Fibroblast of lung (primary cell): ENCODE measurements around the gene KRT2. TPM values are rescaled to one million over a fixed set of nuclear protein-coding genes. Genes with fewer than 3 reads are reported as not detected.

ENCODE experiments used
- DNase-seq, 2 donors: peaks; one replicate each; pipeline versions ENCODE4 v3.0.0 to v3.0.0-alpha.2; 2010; ENCODE audit warnings: low read depth in 2 of 2
- H2AFZ ChIP-seq: 2 replicates; pipeline ENCODE4 v1.5.1; 2012; ENCODE audit warnings: low read length, control low read depth, inconsistent platforms
- H3K27ac ChIP-seq: 2 replicates; pipeline ENCODE4 v1.5.1; 2011; ENCODE audit warnings: low read length, control low read depth; ENCODE audit not compliant: insufficient read depth
- H3K27me3 ChIP-seq: 2 replicates; pipeline ENCODE4 v1.5.1; 2011; ENCODE audit warnings: mild to moderate bottlenecking, low read length; ENCODE audit not compliant: control insufficient read depth, insufficient read depth
- H3K36me3 ChIP-seq: 2 replicates; pipeline ENCODE4 v1.5.1; 2011; ENCODE audit warnings: low read length; ENCODE audit not compliant: control insufficient read depth, insufficient read depth
- H3K4me1 ChIP-seq: 2 replicates; pipeline ENCODE4 v1.5.1; 2011; ENCODE audit warnings: low read length; ENCODE audit not compliant: control insufficient read depth, insufficient read depth; ENCODE audit errors: extremely low read depth
- H3K4me2 ChIP-seq: 2 replicates; pipeline ENCODE4 v1.5.1; 2011; ENCODE audit warnings: low read length, control low read depth; ENCODE audit not compliant: insufficient read depth; ENCODE audit errors: extremely low read depth
- H3K4me3 ChIP-seq, 4 experiments: fragments of 200-600 bp in 1 of 4; sonication (generic) in 1 of 4; replicated peaks in 1 of 4; 2 replicates each; pipeline ENCODE4 v1.5.1; 2011 to 2016; ENCODE audit warnings: low read length in 4 of 4, low read depth in 3 of 4, mild to moderate bottlenecking in 3 of 4, control low read depth in 2 of 4, inconsistent platforms in 1 of 4, mixed read lengths in 1 of 4; ENCODE audit not compliant: insufficient read depth in 1 of 4; ENCODE audit errors: control extremely low read depth in 1 of 4
- H3K79me2 ChIP-seq: 2 replicates; pipeline ENCODE4 v1.5.1; 2012; ENCODE audit warnings: mild to moderate bottlenecking, low read length, inconsistent platforms; ENCODE audit not compliant: control insufficient read depth, insufficient read depth
- H3K9ac ChIP-seq: 2 replicates; pipeline ENCODE4 v1.5.1; 2011; ENCODE audit warnings: mild to moderate bottlenecking, low read length, control low read depth; ENCODE audit not compliant: insufficient read depth
- H3K9me3 ChIP-seq: 2 replicates; pipeline ENCODE4 v1.5.1; 2012; ENCODE audit warnings: low read depth, low read length; ENCODE audit not compliant: control insufficient read depth, insufficient read depth
- H4K20me1 ChIP-seq: 2 replicates; pipeline ENCODE4 v1.5.1; 2011; ENCODE audit warnings: low read length; ENCODE audit not compliant: control insufficient read depth, insufficient read depth; ENCODE audit errors: extremely low read depth
- EZH2 ChIP-seq: IDR thresholded peaks from 2 replicates; pipeline ENCODE4 v1.5.1; 2012; ENCODE audit warnings: low read length, control low read depth, mild to moderate bottlenecking; ENCODE audit errors: missing control alignments
- polyA plus RNA-seq, 2 donors: library from polyadenylated mRNA; depleted of rRNA in 1 of 2; stranded (reverse) in 1 of 2; unstranded in 1 of 2; fragments of >200 nt; gene quantifications; 2 replicates each; pipeline ENCODE4 v1.2.1, GENCODE V29; 2011 to 2012; ENCODE audit warnings: missing spikeins in 1 of 2
- total RNA-seq: library from RNA; depleted of rRNA; stranded (reverse); fragments of >200 nt; gene quantifications from 2 replicates; pipeline ENCODE4 v1.2.1, GENCODE V29; 2014
- TF ChIP-seq, protein P1 (sequence below), 2 donors: IDR thresholded peaks in 1 of 2; conservative IDR thresholded peaks in 1 of 2; 1 replicate in 1 of 2; 2 replicates in 1 of 2; pipeline ENCODE4 v1.5.1; 2011 to 2012; ENCODE audit warnings: low read length in 2 of 2, control low read depth in 1 of 2, inconsistent platforms in 1 of 2, low read depth in 1 of 2, mild to moderate bottlenecking in 1 of 2

The KRT2 gene
- total and polyA plus RNA-seq, 2 donors (not counting 1 experiment from before 2014, with no cell fraction given) = not detected

DNA sequence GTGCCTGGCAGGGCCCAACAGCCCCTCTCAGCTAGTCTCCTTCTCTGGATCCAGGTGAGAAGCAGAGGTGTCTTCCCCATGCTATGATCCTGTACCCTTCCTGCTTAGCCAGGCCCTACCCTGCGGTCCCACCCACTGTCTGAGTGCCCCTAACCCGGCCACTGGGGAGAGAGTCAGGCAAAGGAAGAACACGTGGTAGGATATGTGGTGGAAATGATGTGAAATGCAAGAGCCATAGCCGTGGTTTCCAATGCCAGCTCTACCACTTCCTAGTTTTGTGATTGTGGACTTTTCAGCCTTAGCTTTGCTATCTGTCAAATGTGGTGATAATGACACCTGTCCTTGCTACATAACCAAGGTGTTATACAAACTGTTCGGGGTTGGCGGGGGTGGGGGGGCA is 15.8 kb downstream of the KRT2 start:
- Histone ChIP-seq H3K79me2 (no peaks in the 10 kb centered on the region), H3K4me3 (no peak overlapping the region), H2AFZ (no peak overlapping the region), H3K4me2 (no peak overlapping the region), H3K27me3 (no peaks in the 10 kb centered on the region), H3K4me1 (no peaks in the 10 kb centered on the region), H4K20me1 (no peaks in the 10 kb centered on the region), H3K36me3 (no peaks in the 10 kb centered on the region), H3K9me3 (no peaks in the 10 kb centered on the region), H3K9ac (no peak overlapping the region), H3K27ac (no peak overlapping the region)
- no peak for TF ChIP-seq EZH2
- TF ChIP-seq, protein P1, sequence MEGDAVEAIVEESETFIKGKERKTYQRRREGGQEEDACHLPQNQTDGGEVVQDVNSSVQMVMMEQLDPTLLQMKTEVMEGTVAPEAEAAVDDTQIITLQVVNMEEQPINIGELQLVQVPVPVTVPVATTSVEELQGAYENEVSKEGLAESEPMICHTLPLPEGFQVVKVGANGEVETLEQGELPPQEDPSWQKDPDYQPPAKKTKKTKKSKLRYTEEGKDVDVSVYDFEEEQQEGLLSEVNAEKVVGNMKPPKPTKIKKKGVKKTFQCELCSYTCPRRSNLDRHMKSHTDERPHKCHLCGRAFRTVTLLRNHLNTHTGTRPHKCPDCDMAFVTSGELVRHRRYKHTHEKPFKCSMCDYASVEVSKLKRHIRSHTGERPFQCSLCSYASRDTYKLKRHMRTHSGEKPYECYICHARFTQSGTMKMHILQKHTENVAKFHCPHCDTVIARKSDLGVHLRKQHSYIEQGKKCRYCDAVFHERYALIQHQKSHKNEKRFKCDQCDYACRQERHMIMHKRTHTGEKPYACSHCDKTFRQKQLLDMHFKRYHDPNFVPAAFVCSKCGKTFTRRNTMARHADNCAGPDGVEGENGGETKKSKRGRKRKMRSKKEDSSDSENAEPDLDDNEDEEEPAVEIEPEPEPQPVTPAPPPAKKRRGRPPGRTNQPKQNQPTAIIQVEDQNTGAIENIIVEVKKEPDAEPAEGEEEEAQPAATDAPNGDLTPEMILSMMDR (conservative IDR thresholded peaks at IDR 0.05 in 1 of 2, IDR thresholded peaks at IDR 0.05 in 1 of 2; ENCODE audit: low read depth in 1 of 2, low read length in 2 of 2) = no peak
- DNase-seq = no peak

DNA sequence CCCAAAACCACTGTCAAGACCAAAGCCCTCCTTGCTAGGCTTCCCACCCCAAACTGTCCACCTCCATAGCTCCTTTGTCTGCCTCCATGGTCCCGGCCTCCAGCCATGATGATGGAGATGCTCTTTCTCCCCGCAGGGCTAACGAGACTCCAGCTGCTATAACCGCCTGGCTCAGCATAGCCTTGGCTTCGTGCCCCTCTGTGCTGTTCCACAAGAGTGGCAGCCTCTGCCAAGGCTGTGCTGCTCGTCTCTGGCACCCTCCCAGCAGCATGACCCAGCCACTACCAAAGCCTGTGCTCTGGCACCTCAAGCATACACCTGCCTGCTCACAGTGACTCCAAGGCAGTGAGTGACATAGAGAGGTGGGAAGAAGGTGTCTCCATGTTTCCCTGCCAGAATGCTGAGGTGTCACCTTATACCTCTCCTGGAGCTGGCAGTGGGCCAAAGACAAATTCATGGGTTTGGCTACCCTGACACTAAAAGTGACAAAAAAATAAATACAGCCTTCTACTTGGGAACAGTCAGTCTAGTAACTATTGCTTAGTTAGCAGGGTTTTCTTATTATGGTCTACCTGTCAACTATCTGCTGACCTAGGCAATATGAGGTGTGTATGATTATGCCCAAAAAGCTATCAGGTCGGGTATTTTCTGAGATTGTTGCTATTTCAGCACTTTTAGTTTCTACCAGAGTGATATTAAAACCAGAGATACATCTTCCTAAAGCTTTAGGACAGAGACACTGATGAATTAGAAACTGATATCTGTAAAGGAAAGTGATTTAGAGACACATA is 17.6 kb downstream of the KRT2 start:
- no peaks in the 10 kb centered on the region for H3K27me3 ChIP-seq
- no peaks in the 10 kb centered on the region for H3K79me2 ChIP-seq
- TF ChIP-seq EZH2 = no peak
- TF ChIP-seq, protein P1 (conservative IDR thresholded peaks at IDR 0.05 in 1 of 2, IDR thresholded peaks at IDR 0.05 in 1 of 2; ENCODE audit: low read depth in 1 of 2, low read length in 2 of 2) = no peak
- no peak for DNase-seq
- no peak overlapping the region for H3K4me2 ChIP-seq
- H3K9me3 ChIP-seq = no peaks in the 10 kb centered on the region
- H3K27ac ChIP-seq = no peak overlapping the region
- H3K9ac ChIP-seq = no peak overlapping the region
- H3K4me1 ChIP-seq = no peaks in the 10 kb centered on the region
- H3K4me3 ChIP-seq = no peak overlapping the region
- H3K36me3 ChIP-seq = no peaks in the 10 kb centered on the region
- H4K20me1 ChIP-seq = no peaks in the 10 kb centered on the region
- no peak overlapping the region for H2AFZ ChIP-seq

DNA sequence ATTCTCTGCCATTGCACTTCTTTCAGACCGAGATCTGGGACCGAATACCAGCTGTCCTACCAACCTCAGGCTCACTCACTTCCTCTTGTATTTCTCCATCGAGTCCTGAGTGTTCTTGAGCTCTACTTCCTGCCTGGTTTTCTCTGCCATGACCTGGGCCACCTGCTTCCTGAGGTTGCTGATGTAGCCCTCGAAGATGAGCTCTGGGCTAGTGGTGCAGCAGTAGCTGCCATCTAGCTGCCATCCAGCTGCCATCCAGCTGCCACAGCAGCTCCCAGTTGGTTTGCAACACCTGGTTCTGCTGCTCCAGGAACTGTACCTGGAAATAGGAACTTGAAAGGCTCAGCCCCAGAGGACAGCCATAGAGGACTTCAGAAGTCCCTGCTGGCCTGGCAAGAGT is 18.6 kb downstream of the KRT2 start:
- Histone ChIP-seq H3K4me1 (no peaks in the 10 kb centered on the region), H3K9ac (no peak overlapping the region), H4K20me1 (no peaks in the 10 kb centered on the region), H3K27me3 (no peaks in the 10 kb centered on the region), H3K4me2 (no peak overlapping the region), H3K27ac (no peak overlapping the region), H3K9me3 (no peaks in the 10 kb centered on the region), H3K4me3 (no peak overlapping the region), H3K36me3 (no peaks in the 10 kb centered on the region), H2AFZ (no peak overlapping the region), H3K79me2 (no peaks in the 10 kb centered on the region)
- DNase-seq = no peak
- TF ChIP-seq EZH2 = no peak
- TF ChIP-seq, protein P1 (conservative IDR thresholded peaks at IDR 0.05 in 1 of 2, IDR thresholded peaks at IDR 0.05 in 1 of 2; ENCODE audit: low read depth in 1 of 2, low read length in 2 of 2) = no peak
